SK-N-SH treated with all-trans-retinoic acid at 6 μM for 48 hours (cell line): Measurements from ENCODE around the gene PHYH.
"Not testable (repeated sequence)": the region's sequence is repeated elsewhere in the genome, so short reads cannot be mapped to it uniquely, and the experiment has no call there.

Source experiments
- ATAC-seq: fragments of 200-7000 bp; cut with Tn5 transposase; 3 replicates; pipeline ENCODE4 v1.9.1; 2020; ENCODE audit warnings: mild to moderate bottlenecking, moderate library complexity
- BACH2 ChIP-seq: fragments of 250-450 bp; sonication (Bioruptor Pico); IDR thresholded peaks from 2 replicates; pipeline ENCODE4 v1.9.0; 2021; ENCODE audit warnings: mild to moderate bottlenecking, borderline replicate concordance
- CREB5 ChIP-seq: fragments of 250-450 bp; sonication (Bioruptor Pico); IDR thresholded peaks from 2 replicates; pipeline ENCODE4 v1.5.1; 2020; ENCODE audit warnings: low read depth, mild to moderate bottlenecking, moderate library complexity
- CSDC2 ChIP-seq: fragments of 250-450 bp; sonication (Bioruptor Pico); IDR thresholded peaks from 2 replicates; pipeline ENCODE4 v1.5.0; 2020; ENCODE audit warnings: mild to moderate bottlenecking, moderate library complexity
- ESRRG ChIP-seq: fragments of 250-450 bp; sonication (Bioruptor Pico); IDR thresholded peaks from 2 replicates; pipeline ENCODE4 v1.6.1; 2021; ENCODE audit warnings: mild to moderate bottlenecking
- GLIS3 ChIP-seq: fragments of 250-450 bp; sonication (Bioruptor Pico); IDR thresholded peaks from 2 replicates; pipeline ENCODE4 v1.5.0; 2020; ENCODE audit warnings: mild to moderate bottlenecking, moderate library complexity
- ISL1 ChIP-seq: fragments of 250-450 bp; sonication (Bioruptor Pico); IDR thresholded peaks from 2 replicates; pipeline ENCODE4 v2.1.2; 2022; ENCODE audit warnings: mild to moderate bottlenecking, moderate library complexity
- OSR1 ChIP-seq: fragments of 250-450 bp; sonication (Bioruptor Pico); IDR thresholded peaks from 2 replicates; pipeline ENCODE4 v1.8.0; 2022; ENCODE audit warnings: moderate library complexity, mild to moderate bottlenecking, inconsistent platforms
- POU6F1 ChIP-seq: fragments of 250-450 bp; sonication (Bioruptor Pico); IDR thresholded peaks from 2 replicates; pipeline ENCODE4 v1.8.0; 2021; ENCODE audit warnings: low read depth, mild to moderate bottlenecking, moderate library complexity, borderline replicate concordance
- PPARA ChIP-seq: fragments of 250-450 bp; sonication (Bioruptor Pico); IDR thresholded peaks from 2 replicates; pipeline ENCODE4 v1.5.0; 2020; ENCODE audit warnings: mild to moderate bottlenecking, borderline replicate concordance
- RARB ChIP-seq: fragments of 250-450 bp; sonication (Bioruptor Pico); IDR thresholded peaks from 2 replicates; pipeline ENCODE4 v1.8.0; 2021; ENCODE audit warnings: mild to moderate bottlenecking, moderate library complexity
- SNAI2 ChIP-seq: fragments of 250-450 bp; sonication (Bioruptor Pico); IDR thresholded peaks from 2 replicates; pipeline ENCODE4 v1.5.0; 2020; ENCODE audit warnings: mild to moderate bottlenecking, moderate library complexity
- TCF4 ChIP-seq: fragments of 250-450 bp; sonication (Bioruptor Pico); IDR thresholded peaks from 2 replicates; pipeline ENCODE4 v1.8.0; 2021; ENCODE audit warnings: mild to moderate bottlenecking, moderate library complexity, borderline replicate concordance
- TOX ChIP-seq: fragments of 250-450 bp; sonication (Bioruptor Pico); IDR thresholded peaks from 2 replicates; pipeline ENCODE4 v1.8.0; 2021; ENCODE audit warnings: mild to moderate bottlenecking, moderate library complexity, borderline replicate concordance
- ZC3H10 ChIP-seq: fragments of 250-450 bp; sonication (Bioruptor Pico); IDR thresholded peaks from 2 replicates; pipeline ENCODE4 v1.5.1; 2021; ENCODE audit warnings: mild to moderate bottlenecking, moderate library complexity
- ZFP30 ChIP-seq: fragments of 450-650 bp; formaldehyde crosslinking; IDR thresholded peaks from 2 replicates; pipeline ENCODE4 v1.5.0; 2022; ENCODE audit warnings: mild to moderate bottlenecking, moderate library complexity
- ZNF565 ChIP-seq: fragments of 450-650 bp; formaldehyde crosslinking; conservative IDR thresholded peaks from 2 replicates; pipeline ENCODE4 v1.5.0; 2020; ENCODE audit warnings: low read depth, mild to moderate bottlenecking, moderate library complexity
- ZNF70 ChIP-seq: fragments of 450-650 bp; formaldehyde crosslinking; IDR thresholded peaks from 2 replicates; pipeline ENCODE4 v1.5.0; 2020; ENCODE audit warnings: mild to moderate bottlenecking, moderate library complexity
- ZNF8 ChIP-seq: fragments of 450-650 bp; formaldehyde crosslinking; IDR thresholded peaks from 2 replicates; pipeline ENCODE4 v1.5.0; 2020; ENCODE audit warnings: mild to moderate bottlenecking, moderate library complexity
- TF ChIP-seq, protein P1 (sequence below): fragments of 250-450 bp; sonication (Bioruptor Pico); IDR thresholded peaks from 2 replicates; pipeline ENCODE4 v1.5.0; 2020; ENCODE audit warnings: mild to moderate bottlenecking, moderate library complexity
- TF ChIP-seq, protein P2 (sequence below): fragments of 250-450 bp; sonication (Bioruptor Pico); IDR thresholded peaks from 2 replicates; pipeline ENCODE4 v1.8.0; 2020; ENCODE audit warnings: mild to moderate bottlenecking, moderate library complexity, borderline replicate concordance

Gene PHYH

DNA sequence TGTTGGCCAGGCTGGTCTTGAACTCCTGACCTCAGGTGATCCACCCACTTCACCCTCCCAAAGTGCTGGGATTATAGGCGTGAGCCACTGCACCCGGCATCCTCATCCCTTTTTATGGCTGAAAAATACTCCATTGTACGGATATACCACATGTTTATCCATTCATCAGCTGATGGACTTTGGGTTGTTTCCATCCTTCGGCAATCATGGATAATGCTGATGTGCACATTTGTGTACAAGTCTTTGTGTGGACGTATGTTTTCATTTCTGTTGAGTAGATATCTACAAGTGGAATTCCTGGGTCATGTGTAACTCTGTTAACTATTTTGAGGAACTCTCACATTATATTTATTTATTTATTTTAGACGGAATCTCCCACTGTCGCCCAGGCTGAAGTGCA, 59.9 kb downstream of the PHYH start:
- ATAC-seq: no peak
- TF ChIP-seq ZC3H10 (CRISPR knock-in tag) (no peak), ZNF8 (CRISPR knock-in tag) (no peak), SNAI2 (CRISPR knock-in tag) (no peak), ESRRG (CRISPR knock-in tag) (no peak), ZFP30 (CRISPR knock-in tag) (no peak), CSDC2 (no peak), PPARA (CRISPR knock-in tag) (no peak), ZNF70 (CRISPR knock-in tag) (no peak), TCF4 (CRISPR knock-in tag) (no peak), OSR1 (CRISPR knock-in tag) (no peak), ISL1 (CRISPR knock-in tag) (no peak), GLIS3 (no peak)
- TF ChIP-seq, protein P1, sequence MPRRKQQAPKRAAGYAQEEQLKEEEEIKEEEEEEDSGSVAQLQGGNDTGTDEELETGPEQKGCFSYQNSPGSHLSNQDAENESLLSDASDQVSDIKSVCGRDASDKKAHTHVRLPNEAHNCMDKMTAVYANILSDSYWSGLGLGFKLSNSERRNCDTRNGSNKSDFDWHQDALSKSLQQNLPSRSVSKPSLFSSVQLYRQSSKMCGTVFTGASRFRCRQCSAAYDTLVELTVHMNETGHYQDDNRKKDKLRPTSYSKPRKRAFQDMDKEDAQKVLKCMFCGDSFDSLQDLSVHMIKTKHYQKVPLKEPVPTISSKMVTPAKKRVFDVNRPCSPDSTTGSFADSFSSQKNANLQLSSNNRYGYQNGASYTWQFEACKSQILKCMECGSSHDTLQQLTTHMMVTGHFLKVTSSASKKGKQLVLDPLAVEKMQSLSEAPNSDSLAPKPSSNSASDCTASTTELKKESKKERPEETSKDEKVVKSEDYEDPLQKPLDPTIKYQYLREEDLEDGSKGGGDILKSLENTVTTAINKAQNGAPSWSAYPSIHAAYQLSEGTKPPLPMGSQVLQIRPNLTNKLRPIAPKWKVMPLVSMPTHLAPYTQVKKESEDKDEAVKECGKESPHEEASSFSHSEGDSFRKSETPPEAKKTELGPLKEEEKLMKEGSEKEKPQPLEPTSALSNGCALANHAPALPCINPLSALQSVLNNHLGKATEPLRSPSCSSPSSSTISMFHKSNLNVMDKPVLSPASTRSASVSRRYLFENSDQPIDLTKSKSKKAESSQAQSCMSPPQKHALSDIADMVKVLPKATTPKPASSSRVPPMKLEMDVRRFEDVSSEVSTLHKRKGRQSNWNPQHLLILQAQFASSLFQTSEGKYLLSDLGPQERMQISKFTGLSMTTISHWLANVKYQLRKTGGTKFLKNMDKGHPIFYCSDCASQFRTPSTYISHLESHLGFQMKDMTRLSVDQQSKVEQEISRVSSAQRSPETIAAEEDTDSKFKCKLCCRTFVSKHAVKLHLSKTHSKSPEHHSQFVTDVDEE (CRISPR knock-in tag): no peak
- TF ChIP-seq, all 23 proteins: peak for 0

GRCh38 chr10:13238271-13239077, 61.4 kb downstream of the PHYH start:
- ATAC-seq: no peak
- TF ChIP-seq ZC3H10 (CRISPR knock-in tag) (no peak), ZFP30 (CRISPR knock-in tag) (no peak), CREB5 (no peak), TOX (CRISPR knock-in tag) (no peak)

GRCh38 chr10:13236638-13237037, 63.2 kb downstream of the PHYH start:
- no peak for TF ChIP-seq POU6F1 (CRISPR knock-in tag)
- TF ChIP-seq ZC3H10 (CRISPR knock-in tag): no peak
- no peak for TF ChIP-seq ZNF70 (CRISPR knock-in tag)
- TF ChIP-seq, all 23 proteins: peak for 0
- no peak; the same call in 2 of the 3 replicates for ATAC-seq

GRCh38 chr10:13234736-13235135, 65.1 kb downstream of the PHYH start:
- not testable (repeated sequence) for ATAC-seq

- no peak for ATAC-seq
- TF ChIP-seq, protein P2, sequence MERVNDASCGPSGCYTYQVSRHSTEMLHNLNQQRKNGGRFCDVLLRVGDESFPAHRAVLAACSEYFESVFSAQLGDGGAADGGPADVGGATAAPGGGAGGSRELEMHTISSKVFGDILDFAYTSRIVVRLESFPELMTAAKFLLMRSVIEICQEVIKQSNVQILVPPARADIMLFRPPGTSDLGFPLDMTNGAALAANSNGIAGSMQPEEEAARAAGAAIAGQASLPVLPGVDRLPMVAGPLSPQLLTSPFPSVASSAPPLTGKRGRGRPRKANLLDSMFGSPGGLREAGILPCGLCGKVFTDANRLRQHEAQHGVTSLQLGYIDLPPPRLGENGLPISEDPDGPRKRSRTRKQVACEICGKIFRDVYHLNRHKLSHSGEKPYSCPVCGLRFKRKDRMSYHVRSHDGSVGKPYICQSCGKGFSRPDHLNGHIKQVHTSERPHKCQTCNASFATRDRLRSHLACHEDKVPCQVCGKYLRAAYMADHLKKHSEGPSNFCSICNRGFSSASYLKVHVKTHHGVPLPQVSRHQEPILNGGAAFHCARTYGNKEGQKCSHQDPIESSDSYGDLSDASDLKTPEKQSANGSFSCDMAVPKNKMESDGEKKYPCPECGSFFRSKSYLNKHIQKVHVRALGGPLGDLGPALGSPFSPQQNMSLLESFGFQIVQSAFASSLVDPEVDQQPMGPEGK (CRISPR knock-in tag): no peak
- TF ChIP-seq ZNF70 (CRISPR knock-in tag) (no peak), ZNF565 (CRISPR knock-in tag) (no peak), BACH2 (CRISPR knock-in tag) (no peak), POU6F1 (CRISPR knock-in tag) (no peak), OSR1 (CRISPR knock-in tag) (no peak), CREB5 (no peak), SNAI2 (CRISPR knock-in tag) (no peak), RARB (CRISPR knock-in tag) (no peak), ZNF8 (CRISPR knock-in tag) (no peak)
- TF ChIP-seq, protein P1 (CRISPR knock-in tag): no peak
Observed at GRCh38 chr10:13234172-13234571, 65.7 kb downstream of the PHYH start, which contains the start of gene UCMA. TSS of gene UCMA (minus strand) at chr10:13234374. CDS start at chr10:13234258, 116 bp downstream.
